ENCODE measurements around the gene RABGAP1L.

- TF ChIP-seq POLR2A (IDR thresholded peaks at IDR 0.05) (no peak), CTCF (IDR thresholded peaks at IDR 0.05) (no peak)
Observed at GRCh38 chr1:174975764-174976163, 816.4 kb downstream of the RABGAP1L start.
